C4-2B (cell line): ENCODE data around the gene PRKG1.

Source experiments
- ZFX ChIP-seq: fragments of 450-650 bp; IDR thresholded peaks from 2 replicates; pipeline ENCODE4 v1.6.1; 2017
- TF ChIP-seq, protein P1 (sequence below): fragments of 450-650 bp; conservative IDR thresholded peaks from 2 replicates; pipeline ENCODE4 v1.5.1; 2017; ENCODE audit warnings: mild to moderate bottlenecking

GRCh38 chr10:51928162-51928561, 853.9 kb downstream of the PRKG1 start:
- TF ChIP-seq, protein P1, sequence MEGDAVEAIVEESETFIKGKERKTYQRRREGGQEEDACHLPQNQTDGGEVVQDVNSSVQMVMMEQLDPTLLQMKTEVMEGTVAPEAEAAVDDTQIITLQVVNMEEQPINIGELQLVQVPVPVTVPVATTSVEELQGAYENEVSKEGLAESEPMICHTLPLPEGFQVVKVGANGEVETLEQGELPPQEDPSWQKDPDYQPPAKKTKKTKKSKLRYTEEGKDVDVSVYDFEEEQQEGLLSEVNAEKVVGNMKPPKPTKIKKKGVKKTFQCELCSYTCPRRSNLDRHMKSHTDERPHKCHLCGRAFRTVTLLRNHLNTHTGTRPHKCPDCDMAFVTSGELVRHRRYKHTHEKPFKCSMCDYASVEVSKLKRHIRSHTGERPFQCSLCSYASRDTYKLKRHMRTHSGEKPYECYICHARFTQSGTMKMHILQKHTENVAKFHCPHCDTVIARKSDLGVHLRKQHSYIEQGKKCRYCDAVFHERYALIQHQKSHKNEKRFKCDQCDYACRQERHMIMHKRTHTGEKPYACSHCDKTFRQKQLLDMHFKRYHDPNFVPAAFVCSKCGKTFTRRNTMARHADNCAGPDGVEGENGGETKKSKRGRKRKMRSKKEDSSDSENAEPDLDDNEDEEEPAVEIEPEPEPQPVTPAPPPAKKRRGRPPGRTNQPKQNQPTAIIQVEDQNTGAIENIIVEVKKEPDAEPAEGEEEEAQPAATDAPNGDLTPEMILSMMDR: no peak
- TF ChIP-seq ZFX: no peak
